Measurements from ENCODE around the gene PTDSS2.

The PTDSS2 gene

GRCh38 chr11:528166-528814 is 78.2 kb downstream of the PTDSS2 start:
- no peak for DNase-seq

GRCh38 chr11:528815-529727 is 79.0 kb downstream of the PTDSS2 start:
- no peak for DNase-seq

- no peak for DNase-seq
These were observed 79.8 kb downstream of the PTDSS2 start for GRCh38 chr11:529728-530411.

GRCh38 chr11:530960-531831 is 81.1 kb downstream of the PTDSS2 start:
- DNase-seq = no peak

- no peak for DNase-seq
These were observed 81.9 kb downstream of the PTDSS2 start for GRCh38 chr11:531919-532526.

- DNase-seq = no peak
These were observed 82.5 kb downstream of the PTDSS2 start for GRCh38 chr11:532527-532985.

- no peak for DNase-seq
These were observed 83.0 kb downstream of the PTDSS2 start for GRCh38 chr11:532986-533585.

- peak in 1 of 56 donors; percentile 21 for DNase-seq
These were observed 83.7 kb downstream of the PTDSS2 start for GRCh38 chr11:533586-534395.

GRCh38 chr11:534396-535209 is 84.5 kb downstream of the PTDSS2 start:
- peak in 3 of 56 donors; percentile 7 to 33 (median 22) for DNase-seq

GRCh38 chr11:535210-535518 is 85.1 kb downstream of the PTDSS2 start:
- no peak for DNase-seq

GRCh38 chr11:535519-536454 is 85.7 kb downstream of the PTDSS2 start, which contains the start of gene HRAS:
Gene HRAS, minus strand, starts transcription at chr11:535576.
- DNase-seq = peak; percentile 53 to 97 (median 89)

GRCh38 chr11:536841-537621 is 87.0 kb downstream of the PTDSS2 start, which contains the start of gene LRRC56:
Gene LRRC56, plus strand, starts transcription at chr11:537527. Its CDS starts 3,158 bp downstream, at chr11:540685.
- DNase-seq = peak in 27 of 56 donors; percentile 6 to 76 (median 40)

- no peak for DNase-seq
These were observed 87.7 kb downstream of the PTDSS2 start for GRCh38 chr11:537622-538430.

- DNase-seq = no peak
These were observed 88.5 kb downstream of the PTDSS2 start for GRCh38 chr11:538431-539051.

Measured in amygdala (tissue), 56 donors.